ENCODE results near the gene UTF1.

UTF1 gene

DNA sequence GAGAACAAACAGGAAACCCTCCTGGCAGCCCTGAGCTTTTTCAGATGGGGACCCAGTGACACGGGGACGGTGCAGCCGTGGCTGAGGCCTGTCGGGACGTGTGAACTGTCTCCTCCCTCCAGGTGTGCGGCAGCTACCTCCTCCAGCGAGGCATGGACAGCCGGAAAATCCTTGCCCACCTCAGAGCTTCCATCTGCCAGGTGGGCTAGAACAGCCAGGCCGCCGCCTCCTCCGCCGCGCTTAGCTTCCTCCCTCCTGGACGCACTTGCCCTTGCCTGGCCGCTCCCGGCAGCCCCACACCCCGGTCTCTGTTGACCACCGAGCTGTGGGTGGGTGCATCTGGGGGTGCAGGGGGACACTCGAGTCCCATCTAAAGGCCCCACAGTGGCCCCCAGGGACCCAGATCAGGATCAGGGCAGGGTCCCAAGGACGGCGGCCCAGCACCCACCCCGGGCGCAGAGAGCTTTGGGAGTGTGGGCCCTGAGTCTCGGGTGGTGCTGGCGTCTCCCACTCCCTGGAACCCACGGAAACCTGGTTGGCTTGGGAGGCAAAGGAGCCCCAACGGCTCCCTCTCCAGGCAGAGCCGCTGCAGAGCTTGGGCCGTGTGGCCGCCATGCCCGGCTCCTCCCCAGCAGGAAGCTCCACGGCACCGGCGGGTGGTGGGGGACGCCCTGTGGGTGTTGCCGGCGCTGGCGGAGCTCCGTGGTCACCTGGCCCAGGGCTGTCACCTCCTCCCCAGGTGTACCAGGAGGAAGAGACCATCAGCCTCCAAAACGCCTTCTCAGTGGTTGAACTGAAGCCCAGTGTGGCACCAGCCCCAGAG, 32.9 kb upstream of the UTF1 start:
- no peak for DNase-seq

GRCh38 chr10:133197786-133198185, 32.2 kb upstream of the UTF1 start:
- no peak for DNase-seq

DNA sequence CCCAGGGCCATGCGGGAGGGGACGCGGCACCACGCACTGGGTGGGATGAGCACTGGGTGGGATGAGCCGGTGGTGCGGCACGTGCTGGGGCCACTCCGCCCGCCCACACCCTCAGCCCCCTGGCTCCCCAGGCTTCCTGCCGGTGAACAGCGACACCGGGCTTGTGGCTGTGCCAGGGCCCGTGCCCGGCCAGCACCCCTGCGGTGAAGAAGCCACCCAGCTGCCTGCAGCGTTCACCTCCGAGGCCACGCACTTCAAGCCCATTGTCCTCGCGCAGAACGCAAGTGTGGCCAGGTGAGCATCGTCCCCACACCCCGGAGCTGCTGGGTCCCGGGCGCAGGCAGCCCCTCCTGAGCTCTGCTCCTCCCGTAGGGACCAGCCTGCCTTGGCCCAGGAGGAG, 31.8 kb upstream of the UTF1 start:
- DNase-seq = no peak

DNA sequence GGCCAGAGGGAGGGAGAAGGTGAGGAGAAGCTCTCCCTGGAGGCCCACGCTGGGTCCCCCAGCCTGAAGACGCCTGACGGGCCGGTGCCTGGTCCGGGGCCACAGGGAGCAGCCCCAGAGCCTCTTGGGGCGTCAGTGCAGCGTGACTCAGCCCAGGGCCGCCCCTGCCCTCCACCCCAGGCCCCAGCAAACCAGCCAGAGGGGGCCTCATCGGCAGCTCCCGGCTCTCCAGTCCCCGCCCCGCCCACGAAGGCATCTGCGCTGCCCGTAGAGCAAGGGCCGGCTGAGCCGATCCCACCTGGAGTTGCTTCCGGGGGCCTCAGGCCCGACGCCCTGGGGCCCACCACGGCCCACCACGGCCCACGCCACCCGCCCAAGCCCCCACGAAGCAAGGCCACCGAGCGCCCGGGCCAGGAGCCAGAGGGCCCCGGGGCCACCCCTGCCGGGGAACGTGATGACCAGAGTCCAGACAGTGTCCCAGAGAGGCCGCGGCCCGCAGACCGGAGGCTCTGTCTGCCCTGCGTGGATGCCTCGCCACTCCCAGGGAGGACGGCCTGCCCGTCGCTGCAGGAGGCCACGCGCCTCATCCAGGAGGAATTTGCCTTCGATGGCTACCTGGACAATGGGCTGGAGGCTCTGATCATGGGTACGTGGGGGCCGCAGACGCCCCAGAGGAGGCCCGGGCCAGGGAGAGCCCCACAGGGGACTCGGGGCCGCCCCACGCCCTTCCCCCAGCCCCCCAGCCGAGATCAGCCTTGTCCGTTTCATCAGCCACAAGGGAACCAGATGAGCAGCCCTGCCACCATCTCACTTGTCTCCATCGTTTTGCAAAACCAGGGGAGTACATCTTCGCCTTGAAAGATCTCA, 31.2 kb upstream of the UTF1 start:
- no peak for DNase-seq

DNA sequence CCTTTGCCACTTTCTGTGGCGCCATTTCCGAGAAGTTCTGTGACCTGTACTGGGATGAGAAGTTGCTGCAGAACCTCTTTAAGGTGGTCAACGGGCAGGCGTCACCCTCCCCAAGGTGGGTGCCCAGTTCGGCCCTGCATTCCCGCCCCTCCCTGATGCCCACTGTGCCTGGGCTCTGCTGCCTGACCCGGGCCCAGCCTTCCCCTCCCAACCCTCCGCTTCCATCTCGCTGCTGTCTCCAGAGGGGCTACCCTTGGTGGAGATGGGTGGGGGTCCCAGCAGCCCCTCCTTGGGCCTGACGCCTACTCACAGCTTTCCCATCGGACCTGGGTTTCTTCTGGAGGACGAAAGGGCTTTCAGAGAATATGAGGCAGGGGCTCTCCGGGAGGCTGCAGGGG, 30.5 kb upstream of the UTF1 start:
- DNase-seq = no peak

DNA sequence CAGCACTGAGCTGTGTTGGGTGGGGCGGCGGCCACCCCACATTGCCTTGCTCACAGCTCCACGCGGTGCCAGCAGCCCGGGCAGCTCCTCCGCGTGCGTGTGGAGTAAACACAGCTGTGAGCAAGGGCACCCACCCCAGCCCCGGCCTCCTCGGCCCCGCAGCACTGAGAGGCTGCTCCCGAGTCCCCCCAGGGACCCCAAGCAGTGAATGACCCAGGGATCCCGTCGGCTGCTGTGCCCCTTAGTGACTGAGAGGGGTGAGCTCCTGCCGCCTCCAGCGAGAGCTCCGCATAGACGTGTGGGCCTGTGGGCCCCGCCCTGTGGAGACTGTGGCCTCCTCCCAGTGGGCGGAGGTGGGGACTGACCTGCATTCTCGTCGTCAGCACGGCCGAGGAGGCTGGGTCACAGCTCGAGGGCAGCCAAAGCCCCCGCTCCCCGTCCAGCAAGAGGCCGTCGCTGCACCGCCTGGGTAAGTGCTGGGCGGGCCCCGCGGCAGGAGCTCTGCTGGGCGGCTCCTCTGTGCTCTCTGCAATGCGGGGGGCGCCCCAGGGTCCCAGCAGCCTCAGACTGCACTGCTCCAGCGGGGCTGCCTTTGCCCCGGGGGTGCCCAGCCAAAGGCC, 29.9 kb upstream of the UTF1 start:
- no peak for DNase-seq

DNA sequence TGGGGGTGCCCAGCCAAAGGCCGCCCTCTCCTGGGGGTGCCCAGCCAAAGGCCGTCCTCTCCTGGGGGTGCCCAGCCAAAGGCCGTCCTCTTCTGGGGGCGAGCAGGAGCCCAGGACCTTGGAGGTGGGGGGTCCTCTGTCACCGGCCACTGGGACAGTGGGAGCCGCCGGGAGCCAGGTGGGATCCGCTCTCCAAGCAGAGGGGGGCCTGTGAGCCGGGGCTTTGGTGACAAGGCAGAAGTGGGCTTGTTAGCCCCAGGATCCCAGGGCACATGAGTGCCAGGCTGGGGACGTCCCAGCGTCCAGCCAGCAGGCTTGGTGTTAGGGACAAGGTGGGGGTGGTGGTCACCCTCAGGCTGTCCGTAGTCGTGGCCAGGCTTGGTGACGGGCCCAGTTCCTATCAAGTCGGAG, 29.4 kb upstream of the UTF1 start:
- DNase-seq = no peak

GRCh38 chr10:133201151-133201947, 28.7 kb upstream of the UTF1 start:
- no peak for DNase-seq

DNA sequence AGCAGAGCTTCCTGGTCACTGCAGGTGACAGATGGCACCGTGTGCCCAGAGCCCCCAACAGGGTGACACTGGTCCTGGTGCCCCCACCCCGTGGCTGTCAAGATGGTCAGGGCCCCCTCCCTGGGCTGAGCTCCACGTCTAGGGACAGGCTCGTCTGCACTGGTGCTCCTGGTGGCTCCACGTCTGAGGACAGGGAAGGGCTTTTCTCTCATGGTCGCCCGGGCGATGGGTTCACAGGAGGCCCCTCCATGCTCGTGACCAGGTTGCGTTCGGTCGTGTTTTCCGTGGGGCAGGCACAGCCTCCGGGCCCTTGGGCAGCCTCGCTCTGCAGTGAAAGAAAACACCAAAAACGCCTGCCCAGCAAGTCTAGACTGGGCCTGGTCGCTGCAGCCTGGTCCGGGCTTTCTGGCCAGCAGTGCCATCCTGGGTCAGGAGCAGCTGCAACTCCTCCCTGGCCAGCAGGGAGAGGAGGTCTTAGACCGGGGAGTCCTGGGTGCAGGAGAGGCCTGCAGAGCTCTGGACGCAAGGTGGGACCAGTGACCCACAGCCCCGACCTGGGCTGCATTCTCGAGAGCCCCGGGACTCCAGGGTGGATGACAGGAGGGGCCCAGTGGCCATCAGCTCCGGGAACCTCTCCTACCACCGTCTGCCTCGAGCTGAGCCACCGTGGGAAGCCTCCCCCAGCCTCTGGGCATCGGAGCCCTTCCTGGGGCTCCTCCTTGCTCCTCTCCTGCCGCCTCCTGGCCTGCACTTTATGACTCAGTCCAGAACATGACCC, 27.9 kb upstream of the UTF1 start:
- no peak for DNase-seq

DNA sequence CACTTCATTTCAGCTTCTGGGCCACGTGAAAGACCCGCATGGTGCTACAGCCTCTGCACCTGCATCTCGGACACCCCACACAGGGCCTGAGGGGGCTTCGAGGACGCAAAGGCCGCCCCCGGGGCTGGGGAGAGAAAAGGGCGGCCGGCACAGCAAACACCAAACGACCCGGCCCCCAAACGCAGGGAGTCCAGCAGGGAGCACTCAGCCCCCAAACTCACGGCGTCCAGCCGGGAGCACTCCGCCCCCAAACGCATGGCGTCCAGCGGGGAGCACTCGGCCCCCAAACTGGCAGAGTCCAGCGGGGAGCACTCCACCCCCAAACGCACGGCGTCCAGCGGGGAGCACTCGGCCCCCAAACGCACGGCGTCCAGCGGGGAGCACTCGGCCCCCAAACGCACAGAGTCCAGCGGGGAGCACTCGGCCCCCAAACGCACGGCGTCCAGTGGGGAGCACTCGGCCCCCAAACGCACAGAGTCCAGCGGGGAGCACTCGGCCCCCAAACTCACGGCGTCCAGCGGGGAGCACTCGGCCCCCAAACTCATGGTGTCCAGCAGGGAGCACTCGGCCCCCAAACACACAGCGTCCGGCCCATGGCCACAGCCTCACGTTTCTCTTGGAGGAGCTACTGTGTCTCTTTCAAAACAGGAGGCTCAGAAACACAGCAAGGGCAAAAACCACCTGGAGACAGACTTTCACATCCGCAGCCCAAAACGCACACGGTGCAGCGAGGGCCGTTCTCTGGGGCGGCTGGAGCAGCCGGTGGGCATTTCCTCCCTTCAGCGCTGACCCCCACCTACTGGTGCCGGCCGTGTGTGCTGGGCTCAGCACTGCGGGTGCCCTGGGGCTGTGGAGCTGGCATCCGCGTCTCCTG, 27.0 kb upstream of the UTF1 start:
- no peak for DNase-seq

GRCh38 chr10:133203652-133204195, 26.3 kb upstream of the UTF1 start:
- no peak for DNase-seq

DNA sequence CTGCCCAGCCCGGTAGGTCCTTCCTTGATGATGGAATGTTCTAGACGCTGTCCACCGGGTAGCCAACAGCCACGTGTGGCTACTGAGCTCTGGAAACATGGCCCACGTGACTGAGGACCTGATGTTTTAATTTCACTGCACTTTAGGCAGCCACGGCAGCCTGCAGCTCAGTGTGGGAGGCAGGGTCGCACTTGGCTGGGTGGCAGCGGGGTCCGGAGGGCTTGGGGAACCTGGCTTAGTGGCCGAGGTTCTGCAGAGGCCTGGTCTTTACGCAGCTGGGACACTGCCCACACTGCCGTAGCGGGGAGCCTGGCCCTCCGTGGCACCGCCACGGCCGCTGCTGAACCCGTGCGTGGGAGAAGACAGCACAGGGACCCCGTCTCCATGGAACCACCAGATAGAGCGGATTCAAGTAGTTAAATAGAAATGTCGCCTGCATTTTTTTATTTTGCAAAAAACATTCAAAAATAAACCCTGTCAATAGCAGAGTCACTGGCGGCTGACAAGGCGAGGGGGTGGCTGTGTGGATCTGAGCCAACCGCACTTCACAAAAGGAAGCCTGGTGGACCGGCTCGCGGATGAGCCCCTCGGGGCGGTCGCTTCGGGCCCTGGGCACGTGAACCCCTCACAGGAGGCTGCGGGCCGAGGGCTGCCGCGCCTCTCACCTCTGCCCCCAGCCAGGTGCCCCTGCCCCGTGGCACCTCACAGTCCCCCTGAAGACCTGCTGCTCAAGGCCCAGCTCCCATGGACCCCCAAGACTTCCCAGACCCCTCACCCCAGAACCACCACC, 25.6 kb upstream of the UTF1 start:
- DNase-seq = no peak

- DNase-seq = no peak
Measured at GRCh38 chr10:133205146-133205545, 24.9 kb upstream of the UTF1 start.

- DNase-seq = no peak
Measured at GRCh38 chr10:133206356-133207040, 23.5 kb upstream of the UTF1 start.

DNA sequence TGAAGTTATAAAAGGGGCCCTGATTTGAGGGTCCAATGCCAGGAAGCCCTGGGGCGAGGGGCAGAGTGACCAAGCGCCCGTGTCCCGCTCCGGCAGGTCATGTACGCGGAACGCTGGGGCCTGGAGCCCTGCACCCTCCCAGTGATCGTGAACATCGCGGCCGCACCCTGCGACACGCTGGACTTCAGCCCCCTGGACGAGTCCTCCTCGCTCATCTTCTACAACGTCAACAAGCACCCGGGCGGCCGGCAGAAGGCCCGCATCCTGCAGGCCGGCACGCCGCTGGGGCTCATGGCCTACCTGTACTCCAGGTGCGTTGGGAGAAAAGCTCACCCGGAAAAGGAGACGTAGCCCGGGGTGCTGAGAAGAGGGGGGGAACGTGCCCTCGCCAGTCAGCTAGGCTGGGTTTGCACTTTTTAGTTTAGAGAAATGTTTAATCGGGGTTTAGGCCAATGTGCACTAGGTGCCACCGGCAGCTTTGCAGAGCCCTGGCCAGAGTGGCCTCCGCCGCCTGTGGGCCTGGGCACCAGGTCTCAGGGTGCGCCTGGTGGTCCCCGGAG, 22.9 kb upstream of the UTF1 start:
- no peak for DNase-seq

DNA sequence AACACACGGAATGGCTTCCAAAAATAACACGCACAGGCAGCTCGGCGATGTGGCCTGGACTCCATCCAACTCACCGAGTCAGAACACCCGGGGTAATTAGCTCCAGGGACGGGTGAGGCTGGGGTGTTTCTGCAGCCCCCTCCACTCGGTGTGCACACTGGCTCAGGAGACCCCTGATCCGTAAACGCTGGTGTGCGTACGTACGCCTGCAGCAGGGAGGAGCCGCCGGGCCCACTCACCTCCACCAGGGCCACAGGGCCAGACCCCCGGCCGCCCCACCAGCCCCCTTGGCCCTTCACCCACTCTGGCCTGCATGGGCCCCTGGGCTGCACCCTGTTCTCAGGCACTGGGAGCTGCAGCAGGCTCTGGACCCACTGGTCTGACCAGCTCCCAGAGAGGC, 22.4 kb upstream of the UTF1 start:
- no peak for DNase-seq

- DNase-seq = no peak
Measured at GRCh38 chr10:133208466-133208865, 21.6 kb upstream of the UTF1 start.

GRCh38 chr10:133209117-133209516, 20.9 kb upstream of the UTF1 start:
- DNase-seq = no peak

GRCh38 chr10:133209641-133210040, 20.4 kb upstream of the UTF1 start:
- no peak for DNase-seq

All from T-helper 2 cell (primary cell).